Superior temporal gyrus (tissue), 1 donor: Measurements from ENCODE around the gene GPHN.

Source experiments
- DNase-seq: peaks from one replicate; pipeline ENCODE4 v3.0.0-alpha.2; 2016; ENCODE audit errors: extremely low spot score

GPHN gene

GRCh38 chr14:66596241-66596985 is 88.5 kb downstream of the GPHN start:
- DNase-seq: no peak

- DNase-seq: no peak
Observed at GRCh38 chr14:66600416-66600815, 92.5 kb downstream of the GPHN start.

DNA sequence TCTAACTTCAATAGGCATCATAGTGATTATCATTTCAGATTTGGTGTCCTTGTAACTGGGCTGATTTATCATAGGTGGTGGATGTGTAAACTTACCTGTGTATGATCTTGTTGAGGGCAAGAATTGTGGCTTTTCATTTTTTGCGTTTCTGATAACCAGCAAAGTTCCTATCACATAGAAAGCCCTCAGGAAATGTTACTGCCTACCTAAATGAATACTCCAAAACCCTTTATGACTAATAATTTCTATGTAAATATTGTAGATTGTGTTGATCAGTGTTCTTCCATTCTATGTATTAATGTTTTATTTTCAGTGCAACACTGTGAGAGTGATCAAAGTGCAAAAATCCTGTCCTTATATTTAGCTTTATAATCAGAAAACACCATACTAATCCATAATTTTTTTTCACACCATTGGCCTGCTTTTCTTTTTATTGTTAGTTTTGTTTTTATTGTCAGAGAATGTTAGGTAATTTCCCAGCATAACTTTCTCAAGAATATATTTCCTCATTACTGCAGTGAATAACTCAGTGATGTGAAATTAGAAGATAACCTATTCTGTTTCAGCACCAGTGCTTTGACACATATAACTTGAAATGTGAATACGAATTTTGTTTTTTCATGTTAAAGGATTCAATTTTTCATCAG is 94.1 kb downstream of the GPHN start:
- no peak for DNase-seq

GRCh38 chr14:66603945-66604344 is 96.0 kb downstream of the GPHN start:
- no peak for DNase-seq

DNA sequence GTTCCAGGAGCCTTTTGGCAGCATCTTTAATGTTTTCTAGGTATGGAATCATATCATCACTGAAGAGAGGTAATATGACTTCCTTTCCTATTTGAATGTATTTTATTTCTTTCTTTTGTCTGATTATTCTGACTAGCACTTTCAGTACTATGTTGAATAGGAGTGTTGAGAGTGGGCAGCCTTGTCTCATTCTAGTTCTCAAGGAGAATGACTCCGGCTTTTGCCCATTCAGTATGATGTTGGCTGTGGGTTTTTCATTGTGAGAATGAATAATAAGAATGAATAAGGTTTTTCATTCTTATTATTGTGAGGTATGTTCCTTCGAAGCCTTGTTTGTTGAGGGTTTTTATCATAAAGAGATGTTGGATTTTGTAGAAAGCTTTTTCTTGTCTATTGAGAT is 98.9 kb downstream of the GPHN start:
- no peak for DNase-seq

DNA sequence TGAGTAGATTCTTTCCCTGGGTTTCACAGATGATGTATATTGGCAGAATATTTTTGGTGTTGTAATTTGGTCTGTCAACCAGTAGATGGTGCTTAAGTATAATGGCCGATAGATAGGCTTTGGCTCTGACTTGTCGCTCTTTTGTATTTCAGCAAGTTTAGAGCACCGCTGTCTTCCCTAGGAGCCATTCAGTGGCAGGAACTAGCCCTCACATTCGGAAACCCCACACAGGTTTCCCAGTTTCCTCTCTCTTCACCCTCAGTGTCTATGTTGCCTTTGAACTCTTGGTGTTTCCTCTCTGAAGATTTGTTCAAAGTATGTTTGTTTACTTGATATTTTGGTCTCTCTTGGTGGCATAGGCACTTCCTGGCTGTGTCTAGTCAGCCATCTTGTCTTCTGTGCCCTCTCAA is 102.2 kb downstream of the GPHN start:
- no peak for DNase-seq

- no peak for DNase-seq
Observed at GRCh38 chr14:66613344-66613743, 105.4 kb downstream of the GPHN start.

- no peak for DNase-seq
Observed at GRCh38 chr14:66619952-66620351, 112.0 kb downstream of the GPHN start.

GRCh38 chr14:66623838-66624237 is 115.9 kb downstream of the GPHN start:
- DNase-seq: no peak

- DNase-seq: peak; percentile 81
Observed at GRCh38 chr14:66624336-66624937, 116.5 kb downstream of the GPHN start.

GRCh38 chr14:66628636-66629035 is 120.7 kb downstream of the GPHN start:
- no peak for DNase-seq

DNA sequence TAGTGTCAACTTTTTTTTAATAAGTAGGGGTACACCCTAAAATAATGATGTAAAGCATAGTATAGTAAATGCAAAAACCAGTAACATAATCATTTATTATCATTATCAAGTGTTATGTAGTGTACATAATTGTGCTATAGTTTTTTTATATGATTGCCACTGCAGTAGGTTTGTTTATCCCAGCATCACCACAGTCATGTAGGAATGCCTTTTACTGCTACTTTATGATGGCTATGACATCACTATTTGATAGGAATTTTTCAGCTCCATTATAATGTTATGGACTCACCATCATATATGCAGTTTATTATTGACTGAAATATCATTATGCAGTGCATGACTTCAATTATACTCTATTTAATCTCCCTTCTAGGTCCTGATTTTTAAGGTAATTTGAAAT is 121.6 kb downstream of the GPHN start:
- no peak for DNase-seq

- DNase-seq: no peak
Observed at GRCh38 chr14:66634876-66635275, 126.9 kb downstream of the GPHN start.

DNA sequence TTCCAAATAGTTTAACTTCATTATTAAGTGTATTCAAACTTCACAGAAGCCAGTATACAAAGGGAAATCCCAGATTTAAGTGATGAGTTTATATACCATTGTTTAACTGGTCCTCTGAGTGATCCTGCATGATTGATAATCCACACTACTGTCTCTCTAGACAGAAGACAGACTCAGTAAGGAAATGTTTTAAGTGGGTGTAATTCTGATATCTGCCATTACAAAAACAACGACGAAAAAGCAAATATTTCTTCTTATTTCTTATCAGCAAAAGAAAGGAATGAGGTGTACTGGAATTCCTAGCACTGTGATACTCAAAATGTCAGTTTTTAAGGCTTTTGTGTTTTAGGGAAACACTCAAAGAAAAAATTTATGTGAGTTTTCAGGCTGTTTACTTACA is 127.5 kb downstream of the GPHN start:
- no peak for DNase-seq

DNA sequence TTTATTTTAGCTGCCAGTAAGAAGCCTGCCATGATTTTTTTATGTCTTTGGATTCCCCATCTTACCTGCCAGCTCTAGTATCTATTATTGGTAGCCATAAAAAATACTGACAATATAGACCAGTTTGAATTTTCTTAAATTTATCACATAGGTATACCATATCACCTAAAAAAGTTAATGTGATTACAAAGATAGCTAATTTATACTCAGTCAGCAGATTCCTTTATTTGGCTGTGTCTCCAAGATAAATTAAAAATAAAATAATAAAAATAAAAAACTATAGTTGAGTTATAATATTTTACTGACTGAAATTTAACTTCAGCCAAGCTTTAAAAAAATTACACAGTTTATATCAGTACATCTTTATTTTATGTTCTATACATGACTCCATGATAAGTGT is 128.3 kb downstream of the GPHN start:
- no peak for DNase-seq

DNA sequence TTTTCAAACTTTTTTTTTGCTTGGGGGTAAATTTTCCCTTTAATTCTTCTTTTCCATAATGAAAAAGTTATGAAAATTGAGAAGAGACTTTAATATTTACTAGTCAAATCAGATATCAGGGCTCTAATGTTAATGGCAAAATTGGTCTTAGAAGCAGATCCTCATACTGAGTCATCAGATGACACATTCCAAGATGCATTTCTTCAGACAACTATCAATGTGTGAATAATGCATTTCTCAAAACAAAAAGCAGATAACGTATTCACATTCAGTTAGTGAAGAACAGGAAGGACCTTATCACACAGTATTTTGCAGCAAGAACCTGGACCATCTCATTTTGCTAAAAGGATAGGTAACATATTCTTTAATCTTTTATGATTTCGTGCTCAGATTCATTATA is 130.7 kb downstream of the GPHN start:
- no peak for DNase-seq

DNA sequence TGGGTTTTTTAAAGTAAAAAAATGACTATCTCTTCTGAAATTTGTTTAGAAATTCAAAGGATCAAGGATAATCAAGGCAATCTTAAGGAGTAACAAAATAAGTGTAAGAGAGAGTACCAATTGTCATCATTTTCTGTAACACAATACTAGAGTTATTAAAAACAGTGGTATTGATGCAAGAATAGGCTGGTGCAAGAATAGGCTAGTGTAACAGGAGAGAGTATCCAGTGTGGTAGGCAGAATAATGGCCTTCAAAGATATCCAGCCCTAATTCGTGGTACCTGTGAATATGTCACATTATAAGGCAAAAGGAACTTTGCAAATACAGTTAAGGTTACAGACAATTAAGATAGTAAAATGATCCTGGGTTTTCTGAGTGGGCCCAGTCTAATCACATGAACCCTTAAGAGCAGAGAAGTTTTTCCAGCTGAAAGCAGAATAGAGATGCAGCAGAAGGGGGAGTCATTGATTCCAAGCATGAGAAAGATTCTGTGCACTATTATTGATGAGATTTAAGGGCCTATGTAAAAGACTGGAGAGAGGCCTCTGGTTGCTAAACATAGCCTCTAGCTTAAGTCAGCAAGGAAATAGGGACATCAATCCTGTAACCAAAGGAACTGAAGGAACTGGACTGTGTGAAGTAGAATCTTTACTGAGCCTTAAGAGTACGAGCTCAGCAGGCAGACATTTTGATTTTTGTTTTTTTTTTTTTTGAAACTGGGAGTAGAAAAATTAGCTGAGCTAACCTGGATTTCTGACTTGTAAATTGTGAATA is 134.1 kb downstream of the GPHN start:
- DNase-seq: no peak

DNA sequence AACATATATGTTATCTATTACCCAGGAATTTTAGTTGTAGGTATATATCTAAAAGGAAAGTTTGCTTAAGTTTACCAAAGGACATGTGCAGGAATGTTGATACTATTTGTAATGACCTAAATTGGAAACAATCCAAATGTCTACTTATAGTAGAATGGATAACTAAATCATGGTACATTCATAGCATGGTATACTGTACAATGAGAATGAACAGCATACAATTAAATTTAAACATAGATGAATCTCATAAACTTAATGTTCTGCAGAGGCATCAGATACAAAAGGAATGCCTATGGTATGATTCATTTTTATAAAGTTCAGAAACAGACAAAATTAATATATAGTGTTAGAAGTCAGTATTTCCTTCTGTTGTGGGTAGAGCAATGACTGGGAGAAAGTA is 135.4 kb downstream of the GPHN start:
- DNase-seq: no peak

DNA sequence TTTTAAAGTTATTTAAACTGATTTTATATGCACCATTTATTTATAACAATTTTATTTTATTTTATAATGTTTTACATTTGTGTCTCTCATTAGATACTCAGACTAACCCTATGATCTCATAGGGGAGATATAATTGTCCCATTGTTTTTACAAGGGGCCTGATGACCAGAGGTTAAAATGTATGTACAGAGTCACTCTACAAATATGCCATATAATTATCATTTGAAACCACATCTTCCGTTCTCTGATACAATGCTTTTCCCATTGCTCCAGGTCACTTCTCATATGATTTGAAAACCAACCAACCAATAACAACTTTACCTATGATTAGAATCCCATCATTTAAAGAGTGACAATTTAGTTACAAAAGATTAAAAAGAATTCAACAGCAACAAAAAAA is 137.8 kb downstream of the GPHN start:
- DNase-seq: no peak

DNA sequence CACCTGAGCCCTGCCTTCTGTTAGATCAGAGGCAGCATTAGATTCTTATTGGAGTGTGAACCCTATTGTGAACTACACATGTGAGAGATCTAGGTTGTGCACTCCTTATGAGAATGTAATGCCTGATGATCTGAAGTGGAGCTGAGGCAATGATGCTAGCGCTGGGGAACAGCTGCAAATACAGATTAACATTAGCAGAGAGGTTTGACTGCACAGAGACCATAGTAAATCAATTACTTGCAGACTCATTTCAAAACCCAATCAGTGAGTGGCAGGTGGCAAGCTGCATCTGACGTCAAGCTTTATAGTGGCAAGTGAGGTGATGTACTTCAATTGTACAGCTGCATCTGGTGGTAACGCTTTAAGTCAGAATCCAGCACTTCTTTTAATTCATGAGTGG is 141.6 kb downstream of the GPHN start:
- DNase-seq: no peak

- DNase-seq: no peak
Observed at GRCh38 chr14:66650491-66650911, 142.6 kb downstream of the GPHN start.

GRCh38 chr14:66651536-66652220 is 143.7 kb downstream of the GPHN start:
- DNase-seq: no peak
